Chondrocyte (in vitro differentiated cells): ENCODE data around the gene FBXO10. TPM values are rescaled to one million over a fixed set of nuclear protein-coding genes. Genes with fewer than 3 reads are reported as not detected.
A peak's percentile ranks its signal among the peaks of the same experiment; 100 is the strongest.

Source experiments
- DNase-seq: peaks from one replicate; pipeline ENCODE4 v3.0.0; 2021; ENCODE audit warnings: mixed read lengths, low spot score
- H3K27ac Mint-ChIP-seq: one replicate; pipeline ENCODE4 v1.8.0; 2021; ENCODE audit warnings: mild to moderate bottlenecking, moderate library complexity, mixed read lengths; ENCODE audit not compliant: unreplicated experiment
- H3K27me3 Mint-ChIP-seq: 2 replicates; pipeline ENCODE4 v1.8.0; 2021; ENCODE audit warnings: low read depth, mixed read lengths
- H3K36me3 Mint-ChIP-seq: 2 replicates; pipeline ENCODE4 v1.8.0; 2021; ENCODE audit warnings: low read depth, mixed read lengths
- H3K4me1 Mint-ChIP-seq: 2 replicates; pipeline ENCODE4 v1.8.0; 2021; ENCODE audit warnings: low read depth, mild to moderate bottlenecking, mixed read lengths
- H3K4me3 Mint-ChIP-seq: one replicate; pipeline ENCODE4 v1.8.0; 2021; ENCODE audit warnings: mild to moderate bottlenecking, moderate library complexity, mixed read lengths; ENCODE audit not compliant: unreplicated experiment
- H3K9me3 Mint-ChIP-seq: 2 replicates; pipeline ENCODE4 v1.8.0; 2021; ENCODE audit warnings: low read depth, mixed read lengths
- CTCF ChIP-seq: fragments of 200-600 bp; sonication (generic); IDR thresholded peaks from 2 replicates; pipeline ENCODE4 v1.5.0; 2021; ENCODE audit warnings: antibody characterized with exemption, mild to moderate bottlenecking, moderate library complexity
- total RNA-seq: library from RNA; stranded (reverse); gene quantifications from 3 replicates; pipeline ENCODE4 v1.2.1, GENCODE V29; 2021

The FBXO10 gene
- total RNA-seq, 1 donor from 2014 or later: 15.2 TPM

- TF ChIP-seq CTCF: no peak
- Mint-ChIP-seq H3K9me3 (no peaks in the 10 kb centered on the region), H3K27me3 (no peaks in the 10 kb centered on the region), H3K4me3 (no peak overlapping the region), H3K36me3 (peaks cover 28% of the 10 kb centered on the region), H3K27ac (peak overlapping the region; percentile 29), H3K4me1 (no peaks in the 10 kb centered on the region)
- DNase-seq: no peak
Observed at GRCh38 chr9:37496020-37496419, 80.2 kb downstream of the FBXO10 start.

GRCh38 chr9:37495571-37495970 lies 80.6 kb downstream of the FBXO10 start:
- Mint-ChIP-seq H3K4me1 (no peaks in the 10 kb centered on the region), H3K4me3 (no peak overlapping the region), H3K9me3 (no peaks in the 10 kb centered on the region), H3K27ac (peak overlapping the region; percentile 29), H3K27me3 (no peaks in the 10 kb centered on the region), H3K36me3 (peaks cover 30% of the 10 kb centered on the region)
- no peak for DNase-seq
- TF ChIP-seq CTCF: no peak

- no peaks in the 10 kb centered on the region for H3K9me3 Mint-ChIP-seq
- H3K4me3 Mint-ChIP-seq: no peak overlapping the region
- H3K4me1 Mint-ChIP-seq: peaks cover 10% of the 10 kb centered on the region
- DNase-seq: no peak
- no peak overlapping the region for H3K27ac Mint-ChIP-seq
- no peak for TF ChIP-seq CTCF
- no peaks in the 10 kb centered on the region for H3K27me3 Mint-ChIP-seq
- peaks cover 29% of the 10 kb centered on the region for H3K36me3 Mint-ChIP-seq
Observed at GRCh38 chr9:37491939-37492338, 84.2 kb downstream of the FBXO10 start.

GRCh38 chr9:37486616-37487548 lies 89.3 kb downstream of the FBXO10 start:
- DNase-seq: no peak
- no peak for TF ChIP-seq CTCF
- Mint-ChIP-seq H3K36me3 (peaks cover 7% of the 10 kb centered on the region), H3K4me3 (peak overlapping the region; percentile 79), H3K4me1 (peaks cover 28% of the 10 kb centered on the region), H3K27me3 (no peaks in the 10 kb centered on the region), H3K9me3 (no peaks in the 10 kb centered on the region), H3K27ac (peak overlapping the region; percentile 82)

- Mint-ChIP-seq H3K4me3 (peak overlapping the region; percentile 79), H3K27ac (peak overlapping the region; percentile 66), H3K27me3 (no peaks in the 10 kb centered on the region), H3K36me3 (peaks cover 7% of the 10 kb centered on the region), H3K9me3 (no peaks in the 10 kb centered on the region), H3K4me1 (peaks cover 28% of the 10 kb centered on the region)
- TF ChIP-seq CTCF: no peak
- DNase-seq: no peak
Observed at GRCh38 chr9:37486256-37486615, 89.9 kb downstream of the FBXO10 start.
